Suppressor macrophage (primary cell): Measurements from ENCODE around the gene ABCC10.
"Not testable (repeated sequence)": the region's sequence is repeated elsewhere in the genome, so short reads cannot be mapped to it uniquely, and the experiment has no call there.

Source experiments
- DNase-seq, 4 experiments: peaks; one replicate each; pipeline ENCODE4 v3.0.0-alpha.2; 2020 to 2022
- total RNA-seq, 17 experiments: gene quantifications; one replicate each; lab custom pipeline; 2026; ENCODE audit warnings: mixed read lengths in 6 of 17, inconsistent platforms in 3 of 17; lab: John Stamatoyannopoulos, UW

Gene ABCC10
- 26.5 to 70.3 (median 42.7) reads per million in 17 experiments for total RNA-seq

- peak; percentile 96 to 98 (median 97) for DNase-seq
These were observed at the start of gene ABCC10 for GRCh38 chr6:43427406-43428111. TSS of gene ABCC10 (plus strand) at chr6:43427541. CDS start at chr6:43427979, 438 bp downstream.

- DNase-seq: no peak
These were observed 49.6 kb upstream of the ABCC10 start for GRCh38 chr6:43377710-43378229.

- no peak for DNase-seq
These were observed 48.7 kb upstream of the ABCC10 start for GRCh38 chr6:43378631-43379030.

- DNase-seq: not testable (repeated sequence)
These were observed 46.5 kb upstream of the ABCC10 start for GRCh38 chr6:43380858-43381257.

GRCh38 chr6:43383021-43383667 lies 44.2 kb upstream of the ABCC10 start:
- DNase-seq: peak in 3 of 4 experiments; percentile 19 to 47 (median 38)

- DNase-seq: peak in 2 of 4 experiments; percentile 66
These were observed 40.8 kb upstream of the ABCC10 start for GRCh38 chr6:43386492-43386891.

GRCh38 chr6:43389730-43390295 lies 37.5 kb upstream of the ABCC10 start:
- no peak for DNase-seq

GRCh38 chr6:43390753-43391439 lies 36.4 kb upstream of the ABCC10 start:
- not testable (repeated sequence) for DNase-seq

- DNase-seq: no peak
These were observed 35.8 kb upstream of the ABCC10 start for GRCh38 chr6:43391440-43392031.

GRCh38 chr6:43393133-43393532 lies 34.2 kb upstream of the ABCC10 start:
- not testable (repeated sequence) for DNase-seq

- DNase-seq: peak in 3 of 4 experiments; percentile 29 to 46 (median 29)
These were observed 33.7 kb upstream of the ABCC10 start for GRCh38 chr6:43393602-43394001.

- DNase-seq: no peak
These were observed 32.4 kb upstream of the ABCC10 start for GRCh38 chr6:43394982-43395381.

- peak; percentile 17 to 58 (median 38) for DNase-seq
These were observed 31.6 kb upstream of the ABCC10 start for GRCh38 chr6:43395776-43396175.

- no peak for DNase-seq
These were observed 30.8 kb upstream of the ABCC10 start for GRCh38 chr6:43396408-43397149.

GRCh38 chr6:43399932-43400487 lies 27.3 kb upstream of the ABCC10 start:
- DNase-seq: no peak

GRCh38 chr6:43401730-43402129 lies 25.6 kb upstream of the ABCC10 start:
- no peak for DNase-seq

GRCh38 chr6:43402820-43403219 lies 24.5 kb upstream of the ABCC10 start:
- DNase-seq: no peak

- no peak for DNase-seq
These were observed 22.0 kb upstream of the ABCC10 start for GRCh38 chr6:43405354-43405753.

- no peak for DNase-seq
These were observed 20.0 kb upstream of the ABCC10 start for GRCh38 chr6:43407296-43407695.

GRCh38 chr6:43408259-43408658 lies 19.1 kb upstream of the ABCC10 start:
- no peak for DNase-seq

GRCh38 chr6:43410776-43411175 lies 16.6 kb upstream of the ABCC10 start:
- not testable (repeated sequence) for DNase-seq
